Tibial nerve (tissue), 4 donors: Measurements from ENCODE around the gene CLEC10A.

ENCODE experiments used
- CTCF ChIP-seq, 5 experiments: fragments of 200-600 bp in 3 of 5; fragments of 450-650 bp in 2 of 5; sonication (generic) in 3 of 5; IDR thresholded peaks; one replicate each; pipeline ENCODE4 v1.5.1; 2016 to 2019; ENCODE audit warnings: antibody characterized with exemption in 5 of 5, mild to moderate bottlenecking in 3 of 5, moderate library complexity in 2 of 5
- EP300 ChIP-seq, 2 donors: sonication (generic); formaldehyde crosslinking; IDR thresholded peaks; one replicate each; pipeline ENCODE4 v1.6.1; 2017; ENCODE audit warnings: antibody characterized with exemption in 2 of 2, mild to moderate bottlenecking in 1 of 2

DNA sequence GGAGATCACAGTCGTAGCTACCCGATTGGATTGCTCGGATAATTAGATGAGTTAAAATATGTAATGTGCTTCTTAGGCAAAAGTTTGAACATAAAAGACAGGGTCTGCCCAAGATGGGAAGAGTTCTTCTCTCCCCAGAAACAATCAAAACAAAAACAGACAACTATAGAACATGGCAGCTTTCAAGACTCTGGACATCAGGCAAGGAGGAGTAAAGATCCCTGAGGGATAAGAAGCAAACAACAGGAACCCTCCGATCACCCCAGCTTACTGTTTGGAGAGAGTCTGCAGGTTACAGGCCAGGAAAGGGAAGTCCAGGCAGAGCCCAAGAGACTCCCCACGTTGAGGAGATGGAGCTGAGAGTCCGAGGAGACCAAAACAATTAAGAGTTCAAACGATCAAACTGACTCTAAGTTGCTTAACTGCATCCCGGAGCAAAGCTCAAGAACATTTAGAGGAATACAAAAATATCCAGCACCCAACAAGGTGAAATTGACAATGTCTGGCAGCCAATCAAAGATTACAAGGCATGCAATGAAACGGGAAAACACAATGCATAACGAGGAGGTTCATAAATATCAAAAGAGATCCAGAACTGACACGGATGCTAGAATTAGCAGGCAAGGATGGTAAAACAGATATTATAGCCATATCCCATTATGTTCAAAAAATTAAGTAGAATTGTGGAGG is 30.7 kb upstream of the CLEC10A start:
- no peak for TF ChIP-seq CTCF (IDR thresholded peaks at IDR 0.05)
- no peak for TF ChIP-seq EP300 (IDR thresholded peaks at IDR 0.05)
